H9 (cell line): ENCODE measurements around the gene MICALL1. TPM values are rescaled to one million over a fixed set of nuclear protein-coding genes. Genes with fewer than 3 reads are reported as not detected.

Experiments used
- DNase-seq: peaks from one replicate; pipeline ENCODE4 v3.0.0-alpha.2; 2017
- H2AFZ ChIP-seq: one replicate; pipeline ENCODE4 v1.6.1; 2013; ENCODE audit warnings: mild to moderate bottlenecking, low read length, control low read depth, moderate library complexity
- H2AK5ac ChIP-seq: 2 replicates; pipeline ENCODE4 v1.6.1; 2013; ENCODE audit warnings: low read length, control low read depth, mixed read lengths; ENCODE audit not compliant: insufficient read length
- H2BK120ac ChIP-seq: one replicate; pipeline ENCODE4 v1.6.1; 2013; ENCODE audit warnings: low read depth, mild to moderate bottlenecking, low read length, control low read depth, inconsistent platforms; ENCODE audit not compliant: poor library complexity, severe bottlenecking
- H2BK12ac ChIP-seq: 2 replicates; pipeline ENCODE4 v1.6.1; 2013; ENCODE audit warnings: low read length, control low read depth, mixed read lengths, low read depth; ENCODE audit not compliant: insufficient read length
- H2BK15ac ChIP-seq: 2 replicates; pipeline ENCODE4 v1.6.1; 2013; ENCODE audit warnings: low read depth, low read length, control low read depth
- H2BK20ac ChIP-seq: one replicate; pipeline ENCODE4 v1.6.1; 2013; ENCODE audit warnings: low read depth, mild to moderate bottlenecking, low read length, control low read depth, inconsistent platforms; ENCODE audit not compliant: poor library complexity, severe bottlenecking
- H2BK5ac ChIP-seq: 2 replicates; pipeline ENCODE4 v1.6.1; 2013; ENCODE audit warnings: low read length, control low read depth, mixed read lengths; ENCODE audit not compliant: insufficient read length
- H3K14ac ChIP-seq: 2 replicates; pipeline ENCODE4 v1.6.1; 2013; ENCODE audit warnings: low read length, control low read depth; ENCODE audit not compliant: insufficient read depth
- H3K18ac ChIP-seq: 2 replicates; pipeline ENCODE4 v1.6.1; 2013; ENCODE audit warnings: low read depth, mild to moderate bottlenecking, mixed read lengths, low read length, control low read depth; ENCODE audit not compliant: insufficient read length
- H3K23ac ChIP-seq: 2 replicates; pipeline ENCODE4 v1.6.1; 2013; ENCODE audit warnings: low read length, control low read depth, mixed read lengths, low read depth; ENCODE audit not compliant: insufficient read length
- H3K23me2 ChIP-seq: 2 replicates; pipeline ENCODE4 v1.6.1; 2013; ENCODE audit warnings: low read depth, mild to moderate bottlenecking, mixed read lengths, low read length, control low read depth; ENCODE audit not compliant: insufficient read length, poor library complexity, severe bottlenecking
- H3K27ac ChIP-seq: 2 replicates; pipeline ENCODE4 v1.5.1; 2013; ENCODE audit warnings: low read length, control low read depth, mixed read lengths, low read depth; ENCODE audit not compliant: insufficient read length
- H3K27me3 ChIP-seq: 2 replicates; pipeline ENCODE4 v1.6.1; 2013; ENCODE audit warnings: low read length, control low read depth, inconsistent platforms; ENCODE audit not compliant: insufficient read depth
- H3K4ac ChIP-seq: 2 replicates; pipeline ENCODE4 v1.6.1; 2013; ENCODE audit warnings: low read depth, mild to moderate bottlenecking, control low read depth, inconsistent platforms, low read length, moderate library complexity
- H3K4me1 ChIP-seq: 2 replicates; pipeline ENCODE4 v1.6.1; 2013; ENCODE audit warnings: low read length, control low read depth, inconsistent platforms; ENCODE audit not compliant: insufficient read depth
- H3K4me2 ChIP-seq: 2 replicates; pipeline ENCODE4 v1.6.1; 2013; ENCODE audit warnings: low read length, control low read depth, mixed read lengths; ENCODE audit not compliant: insufficient read length, insufficient read depth
- H3K56ac ChIP-seq: 2 replicates; pipeline ENCODE4 v1.6.1; 2013; ENCODE audit warnings: low read depth, mild to moderate bottlenecking, mixed read lengths, low read length, control low read depth; ENCODE audit not compliant: insufficient read length
- H3K79me1 ChIP-seq: 2 replicates; pipeline ENCODE4 v1.6.1; 2013; ENCODE audit warnings: low read depth, mild to moderate bottlenecking, moderate library complexity, low read length, control low read depth, inconsistent platforms; ENCODE audit not compliant: insufficient read depth, poor library complexity, severe bottlenecking
- H3K79me2 ChIP-seq: 2 replicates; pipeline ENCODE4 v1.6.1; 2013; ENCODE audit warnings: low read length, control low read depth, inconsistent platforms; ENCODE audit not compliant: insufficient read depth
- H3K9ac ChIP-seq: 2 replicates; pipeline ENCODE4 v1.6.1; 2013; ENCODE audit warnings: low read length, control low read depth, mixed read lengths; ENCODE audit not compliant: insufficient read length; ENCODE audit errors: extremely low read depth
- H3K9me3 ChIP-seq: one replicate; pipeline ENCODE4 v1.6.1; 2013; ENCODE audit warnings: low read depth, low read length, inconsistent platforms; ENCODE audit not compliant: control insufficient read depth
- H3T11ph ChIP-seq: one replicate; pipeline ENCODE4 v1.6.1; 2013; ENCODE audit warnings: mild to moderate bottlenecking, low read length, control low read depth, inconsistent platforms
- H4K20me1 ChIP-seq: one replicate; pipeline ENCODE4 v1.6.1; 2013; ENCODE audit not compliant: control insufficient read depth, insufficient read length, insufficient read depth
- H4K5ac ChIP-seq: 2 replicates; pipeline ENCODE4 v1.6.1; 2013; ENCODE audit warnings: low read depth, mild to moderate bottlenecking, mixed read lengths, low read length, control low read depth; ENCODE audit not compliant: insufficient read length
- H4K8ac ChIP-seq: replicated peaks from 2 replicates; pipeline ENCODE4 v1.6.1; 2013; ENCODE audit warnings: low read length, control low read depth, mixed read lengths, low read depth; ENCODE audit not compliant: insufficient read length
- H4K91ac ChIP-seq: 2 replicates; pipeline ENCODE4 v1.6.1; 2013; ENCODE audit warnings: low read depth, mild to moderate bottlenecking, moderate library complexity, mixed read lengths, low read length, control low read depth; ENCODE audit not compliant: insufficient read length
- H3K27ac Mint-ChIP-seq, 3 experiments: 2 replicates in 2 of 3; 3 replicates in 1 of 3; pipeline ENCODE4 v1.8.0; 2020 to 2021; ENCODE audit warnings: mixed read lengths in 3 of 3, mild to moderate bottlenecking in 1 of 3, moderate library complexity in 1 of 3
- H3K27me3 Mint-ChIP-seq: 2 replicates; pipeline ENCODE4 v1.8.0; 2021; ENCODE audit warnings: low read depth, mild to moderate bottlenecking, moderate library complexity, mixed read lengths
- H3K36me3 Mint-ChIP-seq, 3 experiments: 2 replicates in 2 of 3; 3 replicates in 1 of 3; pipeline ENCODE4 v1.8.0; 2020 to 2021; ENCODE audit warnings: low read depth in 3 of 3, mixed read lengths in 3 of 3; ENCODE audit not compliant: insufficient read depth in 1 of 3
- H3K4me1 Mint-ChIP-seq, 2 experiments: 2 replicates each; pipeline ENCODE4 v1.8.0; 2020; ENCODE audit warnings: mixed read lengths in 2 of 2
- H3K4me3 Mint-ChIP-seq, 2 experiments: 2 replicates in 1 of 2; 3 replicates in 1 of 2; pipeline ENCODE4 v1.8.0; 2020 to 2021; ENCODE audit warnings: mild to moderate bottlenecking in 2 of 2, mixed read lengths in 2 of 2, moderate library complexity in 1 of 2
- H3K9me3 Mint-ChIP-seq, 2 experiments: 2 replicates in 1 of 2; 3 replicates in 1 of 2; pipeline ENCODE4 v1.8.0; 2020; ENCODE audit warnings: mild to moderate bottlenecking in 2 of 2, mixed read lengths in 2 of 2, moderate library complexity in 1 of 2
- CTCF ChIP-seq: fragments of 200-600 bp; sonication (generic); conservative IDR thresholded peaks from 3 replicates; pipeline ENCODE4 v1.8.0; 2021; ENCODE audit warnings: antibody characterized with exemption, mild to moderate bottlenecking
- WGBS: extraction: QIAGEN DNeasy Blood & Tissue Kit; methylation state at CpG from one replicate; pipeline ENCODE4 v1.1.7; 2013; ENCODE audit warnings: missing lambda C conversion rate, low lambda C conversion rate, mixed read lengths; ENCODE audit not compliant: insufficient read length; ENCODE audit errors: extremely low coverage; 5-methylcytosine and 5-hydroxymethylcytosine counted together
- microRNA-seq: library from miRNA; unstranded; fragments of <30 nt; microRNA quantifications from one replicate; pipeline ENCODE4, GENCODE V29; 2020; ENCODE audit warnings: borderline microRNAs expressed
- total RNA-seq: library from RNA; stranded (reverse); gene quantifications from 2 replicates; pipeline ENCODE4 v1.2.1, GENCODE V29; 2021

MICALL1 gene
- total RNA-seq, 1 experiment from 2014 or later: 33.3 TPM

- Histone ChIP-seq H3K79me1 (no peaks in the 10 kb centered on the region), H4K8ac (no peak overlapping the region), H3K23ac (no peak overlapping the region), H4K91ac (no peak overlapping the region), H3K27me3 (no peaks in the 10 kb centered on the region), H4K20me1 (no peaks in the 10 kb centered on the region), H3K56ac (no peak overlapping the region), H3K9me3 (no peaks in the 10 kb centered on the region), H3K27ac (no peak overlapping the region), H2BK12ac (no peak overlapping the region), H2BK20ac (no peak overlapping the region), H3K14ac (no peak overlapping the region), H3K23me2 (no peaks in the 10 kb centered on the region), H2AFZ (no peak overlapping the region), H2AK5ac (no peak overlapping the region), H3K9ac (no peak overlapping the region), H3K4me1 (no peaks in the 10 kb centered on the region; the same call in 1 of the 2 replicates), H3K4me2 (no peak overlapping the region), H3K79me2 (no peaks in the 10 kb centered on the region), H2BK120ac (no peak overlapping the region), H3K4ac (no peak overlapping the region), H4K5ac (no peak overlapping the region), H3T11ph (no peak overlapping the region), H2BK15ac (no peak overlapping the region), H3K18ac (no peak overlapping the region), H2BK5ac (no peak overlapping the region)
- H3K27me3 Mint-ChIP-seq: peaks cover 8% of the 10 kb centered on the region
- H3K9me3 Mint-ChIP-seq: no peaks in the 10 kb centered on the region
- no peaks in the 10 kb centered on the region for H3K36me3 Mint-ChIP-seq
- WGBS: no CpG with 5 or more reads among the region's 6 CpGs
- H3K4me3 Mint-ChIP-seq: no peak overlapping the region
- DNase-seq: no peak
- peaks cover 7 to 13% of the 10 kb centered on the region in 2 experiments for H3K4me1 Mint-ChIP-seq
- TF ChIP-seq CTCF: no peak
- no peak overlapping the region for H3K27ac Mint-ChIP-seq
Measured at GRCh38 chr22:37991731-37992442, 85.8 kb downstream of the MICALL1 start.

Small RNA genes lying within 50 kb of the gene (microRNA-seq; reads per million reads assigned to microRNA genes)
- gene MIR4534 (not detected), gene MIR6820 (0.70 reads per million)

Other genes with a start within 250 kb of the MICALL1 start
- 38.9 and 41.0 TPM in 2 replicates for gene PDXP, start 247.6 kb upstream of the MICALL1 start, total RNA-seq
- 32.8 and 33.6 TPM in 2 replicates for gene LGALS1, start 230.7 kb upstream of the MICALL1 start, total RNA-seq
- gene NOL12, start 220.0 kb upstream of the MICALL1 start, total RNA-seq: 30.4 and 35.4 TPM in 2 replicates
- gene TRIOBP, start 209.2 kb upstream of the MICALL1 start, total RNA-seq: 50.8 and 52.7 TPM in 2 replicates
- gene GCAT, start 98.4 kb upstream of the MICALL1 start, total RNA-seq: 26.9 and 28.8 TPM in 2 replicates
- 0.31 and 0.59 TPM in 2 replicates for gene GALR3, start 82.9 kb upstream of the MICALL1 start, total RNA-seq
- 14.4 and 15.3 TPM in 2 replicates for gene ANKRD54, start 62.0 kb upstream of the MICALL1 start, total RNA-seq
- gene EIF3L, start 56.9 kb upstream of the MICALL1 start, total RNA-seq: 736 and 739 TPM in 2 replicates
- 0.55 and 0.57 TPM in 2 replicates for gene C22orf23, start 47.3 kb downstream of the MICALL1 start, total RNA-seq
- gene POLR2F, start 47.4 kb downstream of the MICALL1 start, total RNA-seq: 141 and 147 TPM in 2 replicates
- gene SOX10, start 78.3 kb downstream of the MICALL1 start, total RNA-seq: 2.1 and 2.4 TPM in 2 replicates
- gene PICK1, start 151.1 kb downstream of the MICALL1 start, total RNA-seq: 34.9 and 35.7 TPM in 2 replicates
- 0.75 and 1.1 TPM in 2 replicates for gene SLC16A8, start 177.9 kb downstream of the MICALL1 start, total RNA-seq
- 2.0 and 2.3 TPM in 2 replicates for gene BAIAP2L2, start 204.4 kb downstream of the MICALL1 start, total RNA-seq